Stimulated activated CD4-positive, alpha-beta T cell treated with anti-CD3 and anti-CD28 coated beads, Interleukin-12 subunit alpha, Interleukin-12 subunit beta, amount 100 ng/mL, for 4 hours (primary cell): ENCODE measurements around the gene CDON.
"Not testable (repeated sequence)": the region's sequence is repeated elsewhere in the genome, so short reads cannot be mapped to it uniquely, and the experiment has no call there.

Experiments used
- DNase-seq: peaks from one replicate; pipeline ENCODE4 v3.0.0-alpha.2; 2020

Gene CDON

GRCh38 chr11:125921042-125921441 is 141.6 kb downstream of the CDON start:
- DNase-seq: no peak

- no peak for DNase-seq
Observed at GRCh38 chr11:125918140-125918840, 144.4 kb downstream of the CDON start.

GRCh38 chr11:125916683-125917347 is 145.9 kb downstream of the CDON start:
- DNase-seq: no peak

- DNase-seq: not testable (repeated sequence)
Observed at GRCh38 chr11:125914601-125915000, 148.1 kb downstream of the CDON start.

- DNase-seq: no peak
Observed at GRCh38 chr11:125910226-125910849, 152.3 kb downstream of the CDON start.
